Osteocyte (in vitro differentiated cells): ENCODE data around the gene GIPC2. TPM values are rescaled to one million over a fixed set of nuclear protein-coding genes. Genes with fewer than 3 reads are reported as not detected.

Source experiments
- DNase-seq: peaks from one replicate; pipeline ENCODE4 v3.0.0; 2021; ENCODE audit warnings: mixed read lengths; ENCODE audit not compliant: unreplicated experiment; ENCODE audit errors: extremely low spot score
- H3K27ac Mint-ChIP-seq: one replicate; pipeline ENCODE4 v1.8.0; 2021; ENCODE audit warnings: mild to moderate bottlenecking, mixed read lengths; ENCODE audit not compliant: unreplicated experiment
- H3K27me3 Mint-ChIP-seq: one replicate; pipeline ENCODE4 v1.8.0; 2021; ENCODE audit warnings: mixed read lengths; ENCODE audit not compliant: unreplicated experiment
- H3K36me3 Mint-ChIP-seq: one replicate; pipeline ENCODE4 v1.8.0; 2021; ENCODE audit warnings: mixed read lengths; ENCODE audit not compliant: unreplicated experiment
- H3K4me1 Mint-ChIP-seq: one replicate; pipeline ENCODE4 v1.8.0; 2021; ENCODE audit warnings: mixed read lengths; ENCODE audit not compliant: unreplicated experiment
- H3K4me3 Mint-ChIP-seq: one replicate; pipeline ENCODE4 v1.8.0; 2021; ENCODE audit warnings: mild to moderate bottlenecking, moderate library complexity, mixed read lengths; ENCODE audit not compliant: unreplicated experiment
- H3K9me3 Mint-ChIP-seq: one replicate; pipeline ENCODE4 v1.8.0; 2021; ENCODE audit warnings: mixed read lengths; ENCODE audit not compliant: unreplicated experiment
- total RNA-seq: library from RNA; stranded (reverse); gene quantifications from 2 replicates; pipeline ENCODE4 v1.2.1, GENCODE V29; 2021
- TF ChIP-seq, protein P1 (sequence below): fragments of 200-600 bp; sonication (generic); IDR thresholded peaks from 2 replicates; pipeline ENCODE4 v1.5.0; 2021; ENCODE audit warnings: antibody characterized with exemption, mild to moderate bottlenecking, moderate library complexity

GIPC2 gene
- total RNA-seq, 1 donor from 2014 or later: 0.08 TPM

DNA sequence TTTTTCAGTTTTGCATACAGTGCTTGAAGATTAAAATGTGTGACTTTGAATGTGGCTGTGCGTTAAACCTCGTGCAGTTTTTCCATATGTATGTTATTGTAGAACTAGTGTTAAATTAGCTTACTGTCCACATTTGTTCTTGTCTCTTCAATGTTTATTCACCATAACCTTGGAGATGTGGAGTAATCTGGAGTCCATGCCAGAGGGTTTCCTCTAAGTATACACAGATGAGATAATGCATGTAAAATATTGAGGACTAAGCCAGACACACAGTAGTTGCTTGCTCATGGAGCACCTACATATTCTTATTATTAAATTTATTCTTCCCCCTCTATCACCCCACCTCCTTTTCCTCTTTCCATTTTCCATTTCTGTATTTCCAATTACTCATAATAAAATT is 7.7 kb upstream of the GIPC2 start:
- no peaks in the 10 kb centered on the region for H3K36me3 Mint-ChIP-seq
- no peaks in the 10 kb centered on the region for H3K27me3 Mint-ChIP-seq
- H3K9me3 Mint-ChIP-seq: no peaks in the 10 kb centered on the region
- H3K27ac Mint-ChIP-seq: peak overlapping the region; percentile 44
- no peak overlapping the region for H3K4me3 Mint-ChIP-seq
- peaks cover 7% of the 10 kb centered on the region for H3K4me1 Mint-ChIP-seq
- DNase-seq: no peak
- TF ChIP-seq, protein P1, sequence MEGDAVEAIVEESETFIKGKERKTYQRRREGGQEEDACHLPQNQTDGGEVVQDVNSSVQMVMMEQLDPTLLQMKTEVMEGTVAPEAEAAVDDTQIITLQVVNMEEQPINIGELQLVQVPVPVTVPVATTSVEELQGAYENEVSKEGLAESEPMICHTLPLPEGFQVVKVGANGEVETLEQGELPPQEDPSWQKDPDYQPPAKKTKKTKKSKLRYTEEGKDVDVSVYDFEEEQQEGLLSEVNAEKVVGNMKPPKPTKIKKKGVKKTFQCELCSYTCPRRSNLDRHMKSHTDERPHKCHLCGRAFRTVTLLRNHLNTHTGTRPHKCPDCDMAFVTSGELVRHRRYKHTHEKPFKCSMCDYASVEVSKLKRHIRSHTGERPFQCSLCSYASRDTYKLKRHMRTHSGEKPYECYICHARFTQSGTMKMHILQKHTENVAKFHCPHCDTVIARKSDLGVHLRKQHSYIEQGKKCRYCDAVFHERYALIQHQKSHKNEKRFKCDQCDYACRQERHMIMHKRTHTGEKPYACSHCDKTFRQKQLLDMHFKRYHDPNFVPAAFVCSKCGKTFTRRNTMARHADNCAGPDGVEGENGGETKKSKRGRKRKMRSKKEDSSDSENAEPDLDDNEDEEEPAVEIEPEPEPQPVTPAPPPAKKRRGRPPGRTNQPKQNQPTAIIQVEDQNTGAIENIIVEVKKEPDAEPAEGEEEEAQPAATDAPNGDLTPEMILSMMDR: no peak

GRCh38 chr1:78038491-78038939 is 7.3 kb upstream of the GIPC2 start:
- Mint-ChIP-seq H3K27ac (peak overlapping the region; percentile 44), H3K9me3 (no peaks in the 10 kb centered on the region), H3K4me3 (no peak overlapping the region), H3K36me3 (no peaks in the 10 kb centered on the region), H3K4me1 (peaks cover 7% of the 10 kb centered on the region), H3K27me3 (no peaks in the 10 kb centered on the region)
- TF ChIP-seq, protein P1: no peak
- DNase-seq: no peak

- TF ChIP-seq, protein P1: no peak
- no peak for DNase-seq
- Mint-ChIP-seq H3K9me3 (no peaks in the 10 kb centered on the region), H3K4me3 (no peak overlapping the region), H3K4me1 (peaks cover 9% of the 10 kb centered on the region), H3K36me3 (no peaks in the 10 kb centered on the region), H3K27ac (no peak overlapping the region), H3K27me3 (no peaks in the 10 kb centered on the region)
Measured at GRCh38 chr1:78040484-78041089, 5.2 kb upstream of the GIPC2 start.

- Mint-ChIP-seq H3K36me3 (no peaks in the 10 kb centered on the region), H3K27me3 (peaks cover 7% of the 10 kb centered on the region), H3K4me3 (no peak overlapping the region), H3K4me1 (peaks cover 10% of the 10 kb centered on the region), H3K27ac (no peak overlapping the region), H3K9me3 (no peaks in the 10 kb centered on the region)
- no peak for DNase-seq
- TF ChIP-seq, protein P1: no peak
Measured at GRCh38 chr1:78043436-78043835, 2.3 kb upstream of the GIPC2 start.

DNA sequence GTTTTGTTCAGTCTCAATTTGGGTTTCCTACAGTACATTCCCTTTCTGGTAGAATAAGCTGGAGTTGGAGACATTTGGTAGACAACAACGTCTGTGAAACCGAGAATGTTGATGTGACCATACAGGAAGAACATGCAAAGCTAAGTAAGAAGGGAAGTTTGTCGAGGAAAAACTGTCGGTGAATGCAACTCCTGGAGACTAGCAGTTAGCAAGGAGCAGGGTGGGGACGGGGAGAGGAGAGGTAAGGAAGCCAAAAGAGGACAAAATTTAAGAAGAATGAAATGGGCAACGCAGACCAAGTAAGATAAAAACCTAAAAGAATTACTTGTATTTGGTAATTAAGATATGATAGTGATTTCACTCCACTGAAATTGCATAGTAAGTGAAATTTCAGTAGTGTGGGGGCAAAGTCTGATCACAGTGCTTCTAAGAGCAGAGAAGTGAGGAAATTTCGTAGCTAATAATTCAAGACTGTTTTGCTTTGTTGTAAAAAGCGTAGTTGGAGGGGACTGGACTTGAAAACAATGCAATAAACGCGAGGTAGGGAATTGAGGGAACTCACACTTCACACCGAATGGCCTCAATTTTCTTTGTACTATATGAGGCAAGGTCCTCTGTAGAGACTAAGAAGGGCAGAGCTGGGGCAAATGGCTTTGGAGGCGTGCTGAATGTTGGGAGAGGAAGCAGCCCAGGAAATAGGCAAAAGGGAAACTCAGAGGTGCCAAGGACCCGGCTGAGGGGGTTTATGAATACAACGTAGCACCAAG is 787 bp upstream of the GIPC2 start:
- Mint-ChIP-seq H3K4me3 (peak overlapping the region; percentile 54), H3K4me1 (peaks cover 9% of the 10 kb centered on the region), H3K36me3 (no peaks in the 10 kb centered on the region), H3K27ac (no peak overlapping the region), H3K27me3 (peaks cover 7% of the 10 kb centered on the region), H3K9me3 (no peaks in the 10 kb centered on the region)
- TF ChIP-seq, protein P1: no peak
- DNase-seq: no peak
